Measurements from ENCODE around the gene OGDHL. TPM values are rescaled to one million over a fixed set of nuclear protein-coding genes. Genes with fewer than 3 reads are reported as not detected.

OGDHL gene
- polyA plus RNA-seq, 1 donor from 2014 or later, result 40.7 TPM

GRCh38 chr10:49694466-49694865, 67.7 kb downstream of the OGDHL start:
- Histone ChIP-seq H3K79me2 (replicated peaks; ENCODE audit: insufficient read depth, low read length) (no peaks in the 10 kb centered on the region), H3K27me3 (ENCODE audit: insufficient read depth, low read depth, low read length) (peaks cover 22% of the 10 kb centered on the region)

DNA sequence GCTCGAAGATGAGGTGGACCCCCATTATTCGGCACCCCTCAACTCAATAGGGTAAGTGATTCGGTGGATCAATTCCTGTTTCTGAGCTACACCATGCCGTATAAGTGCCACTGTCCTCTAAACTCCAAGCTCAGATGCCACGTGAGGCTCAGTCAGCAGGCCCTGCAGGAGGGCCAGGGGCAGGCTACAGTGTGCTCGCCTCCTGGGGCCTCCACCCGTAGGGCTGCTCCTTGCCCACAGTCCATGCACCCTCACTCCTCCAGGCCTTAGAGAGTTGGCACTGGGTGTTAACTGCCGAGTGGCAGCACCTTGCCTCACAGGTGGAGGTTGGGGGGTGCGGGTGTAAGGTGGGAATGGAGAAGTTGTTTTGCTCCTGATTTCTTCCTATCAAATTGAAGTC, 70.5 kb downstream of the OGDHL start:
- Histone ChIP-seq H3K9me2 (ENCODE audit: insufficient read depth, low read length) (no peaks in the 10 kb centered on the region), H3K27me3 (ENCODE audit: insufficient read depth, low read depth, low read length) (peaks cover 32% of the 10 kb centered on the region), H3K9ac (ENCODE audit: low read length) (no peak overlapping the region), H2AFZ (ENCODE audit: low read depth, low read length) (no peak overlapping the region), H3K9me3 (ENCODE audit: low read length) (no peaks in the 10 kb centered on the region), H3K36me3 (ENCODE audit: insufficient read depth, low read length) (no peaks in the 10 kb centered on the region), H3K4me2 (ENCODE audit: low read length) (no peak overlapping the region), H3K79me2 (replicated peaks; ENCODE audit: insufficient read depth, low read length) (no peaks in the 10 kb centered on the region), H4K20me1 (ENCODE audit: insufficient read depth) (no peaks in the 10 kb centered on the region), H3K27ac (ENCODE audit: low read length) (no peak overlapping the region), H3K4me3 (ENCODE audit: low read length) (no peak overlapping the region), H3F3A (ENCODE audit: insufficient read depth, low read length, poor library complexity, severe bottlenecking) (no peaks in the 10 kb centered on the region)
- TF ChIP-seq, protein P1, sequence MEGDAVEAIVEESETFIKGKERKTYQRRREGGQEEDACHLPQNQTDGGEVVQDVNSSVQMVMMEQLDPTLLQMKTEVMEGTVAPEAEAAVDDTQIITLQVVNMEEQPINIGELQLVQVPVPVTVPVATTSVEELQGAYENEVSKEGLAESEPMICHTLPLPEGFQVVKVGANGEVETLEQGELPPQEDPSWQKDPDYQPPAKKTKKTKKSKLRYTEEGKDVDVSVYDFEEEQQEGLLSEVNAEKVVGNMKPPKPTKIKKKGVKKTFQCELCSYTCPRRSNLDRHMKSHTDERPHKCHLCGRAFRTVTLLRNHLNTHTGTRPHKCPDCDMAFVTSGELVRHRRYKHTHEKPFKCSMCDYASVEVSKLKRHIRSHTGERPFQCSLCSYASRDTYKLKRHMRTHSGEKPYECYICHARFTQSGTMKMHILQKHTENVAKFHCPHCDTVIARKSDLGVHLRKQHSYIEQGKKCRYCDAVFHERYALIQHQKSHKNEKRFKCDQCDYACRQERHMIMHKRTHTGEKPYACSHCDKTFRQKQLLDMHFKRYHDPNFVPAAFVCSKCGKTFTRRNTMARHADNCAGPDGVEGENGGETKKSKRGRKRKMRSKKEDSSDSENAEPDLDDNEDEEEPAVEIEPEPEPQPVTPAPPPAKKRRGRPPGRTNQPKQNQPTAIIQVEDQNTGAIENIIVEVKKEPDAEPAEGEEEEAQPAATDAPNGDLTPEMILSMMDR (IDR thresholded peaks at IDR 0.05; ENCODE audit: poor library complexity, severe bottlenecking), result no peak
- TF ChIP-seq EZH2 (IDR thresholded peaks at IDR 0.05; ENCODE audit: borderline replicate concordance, insufficient read depth, low read length, poor library complexity, severe bottlenecking), result no peak
- TF ChIP-seq, protein P2, sequence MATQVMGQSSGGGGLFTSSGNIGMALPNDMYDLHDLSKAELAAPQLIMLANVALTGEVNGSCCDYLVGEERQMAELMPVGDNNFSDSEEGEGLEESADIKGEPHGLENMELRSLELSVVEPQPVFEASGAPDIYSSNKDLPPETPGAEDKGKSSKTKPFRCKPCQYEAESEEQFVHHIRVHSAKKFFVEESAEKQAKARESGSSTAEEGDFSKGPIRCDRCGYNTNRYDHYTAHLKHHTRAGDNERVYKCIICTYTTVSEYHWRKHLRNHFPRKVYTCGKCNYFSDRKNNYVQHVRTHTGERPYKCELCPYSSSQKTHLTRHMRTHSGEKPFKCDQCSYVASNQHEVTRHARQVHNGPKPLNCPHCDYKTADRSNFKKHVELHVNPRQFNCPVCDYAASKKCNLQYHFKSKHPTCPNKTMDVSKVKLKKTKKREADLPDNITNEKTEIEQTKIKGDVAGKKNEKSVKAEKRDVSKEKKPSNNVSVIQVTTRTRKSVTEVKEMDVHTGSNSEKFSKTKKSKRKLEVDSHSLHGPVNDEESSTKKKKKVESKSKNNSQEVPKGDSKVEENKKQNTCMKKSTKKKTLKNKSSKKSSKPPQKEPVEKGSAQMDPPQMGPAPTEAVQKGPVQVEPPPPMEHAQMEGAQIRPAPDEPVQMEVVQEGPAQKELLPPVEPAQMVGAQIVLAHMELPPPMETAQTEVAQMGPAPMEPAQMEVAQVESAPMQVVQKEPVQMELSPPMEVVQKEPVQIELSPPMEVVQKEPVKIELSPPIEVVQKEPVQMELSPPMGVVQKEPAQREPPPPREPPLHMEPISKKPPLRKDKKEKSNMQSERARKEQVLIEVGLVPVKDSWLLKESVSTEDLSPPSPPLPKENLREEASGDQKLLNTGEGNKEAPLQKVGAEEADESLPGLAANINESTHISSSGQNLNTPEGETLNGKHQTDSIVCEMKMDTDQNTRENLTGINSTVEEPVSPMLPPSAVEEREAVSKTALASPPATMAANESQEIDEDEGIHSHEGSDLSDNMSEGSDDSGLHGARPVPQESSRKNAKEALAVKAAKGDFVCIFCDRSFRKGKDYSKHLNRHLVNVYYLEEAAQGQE (IDR thresholded peaks at IDR 0.05; ENCODE audit: borderline replicate concordance), result no peak
- no peak for TF ChIP-seq SMC3 (conservative IDR thresholded peaks at IDR 0.05; ENCODE audit: poor library complexity)
- TF ChIP-seq MXI1 (conservative IDR thresholded peaks at IDR 0.05; ENCODE audit: poor library complexity, severe bottlenecking), result no peak
- TF ChIP-seq RAD21 (conservative IDR thresholded peaks at IDR 0.05), result no peak
- TF ChIP-seq EP300 (conservative IDR thresholded peaks at IDR 0.05; ENCODE audit: poor library complexity, severe bottlenecking), result no peak
- TF ChIP-seq TAF1 (IDR thresholded peaks at IDR 0.05; ENCODE audit: low read depth), result no peak
- TF ChIP-seq POLR2AphosphoS5 (IDR thresholded peaks at IDR 0.05), result no peak

More at GRCh38 chr10:49694466-49694865, 67.7 kb downstream of the OGDHL start:
- H3K27ac ChIP-seq (ENCODE audit: low read length), result no peak overlapping the region
- no peak overlapping the region for H3K4me2 ChIP-seq (ENCODE audit: low read length)
- no peaks in the 10 kb centered on the region for H4K20me1 ChIP-seq (ENCODE audit: insufficient read depth)
- H3K9me3 ChIP-seq (ENCODE audit: low read length), result no peaks in the 10 kb centered on the region
- no peaks in the 10 kb centered on the region for H3K9me2 ChIP-seq (ENCODE audit: insufficient read depth, low read length)
- H2AFZ ChIP-seq (ENCODE audit: low read depth, low read length), result no peak overlapping the region
- H3F3A ChIP-seq (ENCODE audit: insufficient read depth, low read length, poor library complexity, severe bottlenecking), result no peaks in the 10 kb centered on the region
- H3K9ac ChIP-seq (ENCODE audit: low read length), result no peak overlapping the region
- H3K4me3 ChIP-seq (ENCODE audit: low read length), result no peak overlapping the region
- TF ChIP-seq MXI1 (conservative IDR thresholded peaks at IDR 0.05; ENCODE audit: poor library complexity, severe bottlenecking) (no peak), RAD21 (conservative IDR thresholded peaks at IDR 0.05) (no peak), TAF1 (IDR thresholded peaks at IDR 0.05; ENCODE audit: low read depth) (no peak), EZH2 (IDR thresholded peaks at IDR 0.05; ENCODE audit: borderline replicate concordance, insufficient read depth, low read length, poor library complexity, severe bottlenecking) (no peak), EP300 (conservative IDR thresholded peaks at IDR 0.05; ENCODE audit: poor library complexity, severe bottlenecking) (no peak), SMC3 (conservative IDR thresholded peaks at IDR 0.05; ENCODE audit: poor library complexity) (no peak), POLR2AphosphoS5 (IDR thresholded peaks at IDR 0.05) (no peak)
- TF ChIP-seq, protein P2 (IDR thresholded peaks at IDR 0.05; ENCODE audit: borderline replicate concordance), result no peak
- TF ChIP-seq, protein P1 (IDR thresholded peaks at IDR 0.05; ENCODE audit: poor library complexity, severe bottlenecking), result no peak
- no peaks in the 10 kb centered on the region for H3K36me3 ChIP-seq (ENCODE audit: insufficient read depth, low read length)

Data from neural cell (in vitro differentiated cells).